Astrocyte of the spinal cord (primary cell): ENCODE results near the gene SLC38A10.

Experiments
- DNase-seq: peaks from one replicate; pipeline ENCODE4 v3.0.0; 2011; ENCODE audit warnings: low read depth, low spot score
- H3K4me3 ChIP-seq: 2 replicates; pipeline ENCODE4 v1.5.1; 2011; ENCODE audit warnings: low read depth, mild to moderate bottlenecking, low read length, moderate library complexity
- in situ Hi-C: cut with HindIII; loops from 2 replicates; pipeline ENCODE4 v1.10.0; 2017; ENCODE audit warnings: low sequenced_read_pairs
- TF ChIP-seq, protein P1 (sequence below): IDR thresholded peaks from 2 replicates; pipeline ENCODE4 v1.5.1; 2012; ENCODE audit warnings: low read depth, mild to moderate bottlenecking, low read length, inconsistent platforms

SLC38A10 gene

GRCh38 chr17:81241203-81241602, 53.9 kb downstream of the SLC38A10 start:
- no peak for DNase-seq
- H3K4me3 ChIP-seq, result no peak overlapping the region
- TF ChIP-seq, protein P1, sequence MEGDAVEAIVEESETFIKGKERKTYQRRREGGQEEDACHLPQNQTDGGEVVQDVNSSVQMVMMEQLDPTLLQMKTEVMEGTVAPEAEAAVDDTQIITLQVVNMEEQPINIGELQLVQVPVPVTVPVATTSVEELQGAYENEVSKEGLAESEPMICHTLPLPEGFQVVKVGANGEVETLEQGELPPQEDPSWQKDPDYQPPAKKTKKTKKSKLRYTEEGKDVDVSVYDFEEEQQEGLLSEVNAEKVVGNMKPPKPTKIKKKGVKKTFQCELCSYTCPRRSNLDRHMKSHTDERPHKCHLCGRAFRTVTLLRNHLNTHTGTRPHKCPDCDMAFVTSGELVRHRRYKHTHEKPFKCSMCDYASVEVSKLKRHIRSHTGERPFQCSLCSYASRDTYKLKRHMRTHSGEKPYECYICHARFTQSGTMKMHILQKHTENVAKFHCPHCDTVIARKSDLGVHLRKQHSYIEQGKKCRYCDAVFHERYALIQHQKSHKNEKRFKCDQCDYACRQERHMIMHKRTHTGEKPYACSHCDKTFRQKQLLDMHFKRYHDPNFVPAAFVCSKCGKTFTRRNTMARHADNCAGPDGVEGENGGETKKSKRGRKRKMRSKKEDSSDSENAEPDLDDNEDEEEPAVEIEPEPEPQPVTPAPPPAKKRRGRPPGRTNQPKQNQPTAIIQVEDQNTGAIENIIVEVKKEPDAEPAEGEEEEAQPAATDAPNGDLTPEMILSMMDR, result no peak
- in situ Hi-C loops, result no loop called here

DNA sequence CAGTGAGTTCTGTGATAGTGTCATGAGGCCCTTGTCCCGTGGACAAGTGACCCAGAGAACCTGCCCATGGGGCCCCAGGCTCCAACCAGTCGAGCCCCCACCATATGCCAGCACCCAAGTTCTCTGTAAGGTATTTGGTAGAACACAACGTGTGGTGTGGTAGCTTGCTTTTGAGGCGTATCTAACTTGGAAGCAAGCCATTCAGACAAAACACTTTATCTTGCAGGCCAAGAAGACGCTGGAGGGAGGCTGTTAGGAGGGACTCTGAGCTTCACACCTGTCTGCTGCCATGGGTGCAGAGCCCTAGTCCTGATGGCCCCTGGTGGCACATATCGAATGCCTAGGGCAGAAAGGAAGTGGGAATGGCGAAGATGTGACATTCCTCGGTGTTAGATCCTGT, 54.3 kb downstream of the SLC38A10 start:
- no peak overlapping the region for H3K4me3 ChIP-seq
- in situ Hi-C loops, result no loop called here

DNA sequence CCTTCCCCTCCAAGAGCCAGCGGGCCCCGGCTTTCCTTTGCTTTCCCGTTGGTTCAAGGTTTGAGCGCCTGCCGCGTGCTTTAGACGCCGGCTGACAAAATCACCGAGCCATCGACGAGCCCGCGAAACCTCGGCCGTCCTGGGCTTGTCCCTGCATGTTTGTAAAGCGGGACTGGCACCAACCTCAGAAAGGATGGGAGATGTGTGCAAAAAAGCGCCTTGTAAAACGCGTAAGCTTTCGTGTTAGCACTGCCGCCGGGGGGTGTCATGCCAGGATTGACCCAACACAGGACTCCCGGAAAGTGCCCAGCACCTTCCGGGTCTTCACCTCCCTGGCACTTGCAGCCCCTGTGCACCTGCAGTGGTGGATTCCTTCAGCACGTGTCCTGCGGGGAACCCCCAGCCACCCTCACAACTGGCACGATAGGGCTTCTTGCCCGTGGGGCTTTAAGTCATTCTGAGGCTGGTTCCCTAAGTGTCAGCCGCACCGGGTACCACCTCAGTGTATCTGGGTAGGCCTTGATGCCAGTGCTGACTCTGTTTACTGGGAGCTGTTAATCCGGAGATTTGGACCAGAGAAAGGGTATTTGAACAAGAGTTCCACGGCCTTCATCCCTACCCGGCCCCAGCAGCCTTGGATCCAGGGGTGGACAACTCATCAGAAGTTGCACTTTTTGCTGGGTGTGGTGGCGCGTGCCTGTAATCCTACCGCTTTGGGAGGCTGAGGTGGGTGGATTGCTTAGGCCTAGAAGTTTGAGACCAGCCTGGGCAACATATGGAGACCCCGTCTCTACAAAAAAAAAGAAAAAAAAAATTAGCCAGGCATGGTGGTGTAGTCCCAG, 55.2 kb downstream of the SLC38A10 start:
- no peak for DNase-seq
- TF ChIP-seq, protein P1, result no peak
- in situ Hi-C loops, result no loop called here
- peak overlapping the region; percentile 80 for H3K4me3 ChIP-seq

More for the DNA sequence above, 54.3 kb downstream of the SLC38A10 start:
- DNase-seq, result no peak
- TF ChIP-seq, protein P1, result no peak

GRCh38 chr17:81238815-81239713, 56.0 kb downstream of the SLC38A10 start, which contains the start of the genes NDUFAF8 and TEPSIN:
Gene NDUFAF8 (plus strand): TSS chr17:81239318. CDS start chr17:81239364, 46 bp downstream.
Gene TEPSIN (minus strand): TSS chr17:81239055. CDS start chr17:81239033, 22 bp downstream.
- TF ChIP-seq, protein P1, result no peak
- DNase-seq, result peak; percentile 100
- peak within 1 kb of the TSS; percentile 80 for H3K4me3 ChIP-seq
- in situ Hi-C loops, result no loop called here

- TF ChIP-seq, protein P1, result no peak
- H3K4me3 ChIP-seq, result peak overlapping the region; percentile 80
- in situ Hi-C loops, result no loop called here
- no peak for DNase-seq
Measured at GRCh38 chr17:81238490-81238814, 56.7 kb downstream of the SLC38A10 start.
